Measurements from ENCODE around the gene OR56B4.
"Not testable (repeated sequence)": the region's sequence is repeated elsewhere in the genome, so short reads cannot be mapped to it uniquely, and the experiment has no call there.

The OR56B4 gene

GRCh38 chr11:6107384-6107783 is at the start of gene OR56B4:
Gene OR56B4, plus strand, starts transcription at chr11:6107684. Its CDS starts 95 bp downstream, at chr11:6107779.
- DNase-seq, result not testable (repeated sequence)

GRCh38 chr11:6061475-6061874 is 46.0 kb upstream of the OR56B4 start:
- no peak for DNase-seq

GRCh38 chr11:6062691-6063358 is 44.7 kb upstream of the OR56B4 start:
- DNase-seq, result no peak

- no peak for DNase-seq
Observed at GRCh38 chr11:6067502-6067901, 40.0 kb upstream of the OR56B4 start.

GRCh38 chr11:6076443-6076842 is 31.0 kb upstream of the OR56B4 start:
- not testable (repeated sequence) for DNase-seq

- no peak for DNase-seq
Observed at GRCh38 chr11:6077723-6078122, 29.8 kb upstream of the OR56B4 start.

GRCh38 chr11:6079463-6079862 is 28.0 kb upstream of the OR56B4 start:
- DNase-seq, result no peak

GRCh38 chr11:6083129-6083528 is 24.4 kb upstream of the OR56B4 start:
- no peak for DNase-seq

GRCh38 chr11:6084587-6084986 is 22.9 kb upstream of the OR56B4 start:
- DNase-seq, result no peak

GRCh38 chr11:6094186-6094585 is 13.3 kb upstream of the OR56B4 start:
- DNase-seq, result no peak

GRCh38 chr11:6095798-6096197 is 11.7 kb upstream of the OR56B4 start:
- DNase-seq, result no peak

- DNase-seq, result no peak
Observed at GRCh38 chr11:6096417-6096816, 11.1 kb upstream of the OR56B4 start.

- no peak for DNase-seq
Observed at GRCh38 chr11:6099577-6099976, 7.9 kb upstream of the OR56B4 start.

GRCh38 chr11:6110011-6110410 is 2.5 kb downstream of the OR56B4 start:
- DNase-seq, result no peak

- no peak for DNase-seq
Observed at GRCh38 chr11:6111673-6112072, 4.2 kb downstream of the OR56B4 start.

GRCh38 chr11:6116638-6117037 is 9.2 kb downstream of the OR56B4 start:
- no peak for DNase-seq

GRCh38 chr11:6124245-6124644 is 16.8 kb downstream of the OR56B4 start:
- no peak for DNase-seq

- DNase-seq, result no peak
Observed at GRCh38 chr11:6127881-6128280, 20.4 kb downstream of the OR56B4 start.

GRCh38 chr11:6129011-6129410 is 21.5 kb downstream of the OR56B4 start:
- DNase-seq, result no peak

GRCh38 chr11:6129635-6130034 is 22.2 kb downstream of the OR56B4 start:
- DNase-seq, result no peak

GRCh38 chr11:6132431-6132830 is 24.9 kb downstream of the OR56B4 start:
- DNase-seq, result no peak

GRCh38 chr11:6135936-6136335 is 28.5 kb downstream of the OR56B4 start:
- DNase-seq, result not testable (repeated sequence)

- DNase-seq, result peak; percentile 8
Observed at GRCh38 chr11:6142936-6143335, 35.5 kb downstream of the OR56B4 start.

GRCh38 chr11:6143737-6144136 is 36.3 kb downstream of the OR56B4 start:
- DNase-seq, result peak; percentile 44

- no peak for DNase-seq
Observed at GRCh38 chr11:6151117-6151516, 43.6 kb downstream of the OR56B4 start.

All from NCI-H146 (cell line).